Ovary (tissue), 3 donors: ENCODE data around the gene COMMD3.

Experiments used
- CTCF ChIP-seq, 3 donors: fragments of 450-650 bp in 2 of 3; fragments of 200-600 bp in 1 of 3; IDR thresholded peaks; one replicate each; pipeline versions ENCODE4 v1.5.1 to v1.8.0; 2016 to 2022; ENCODE audit warnings: antibody characterized with exemption in 3 of 3, mild to moderate bottlenecking in 1 of 3
- POLR2A ChIP-seq: fragments of 450-650 bp; IDR thresholded peaks from one replicate; pipeline ENCODE4 v1.6.1; 2017; ENCODE audit warnings: antibody characterized with exemption, mild to moderate bottlenecking, moderate library complexity
- donor health status: DM: no; HTN: no; CAD: no.

GRCh38 chr10:22338931-22339330, 22.7 kb downstream of the COMMD3 start:
- TF ChIP-seq POLR2A (no peak), CTCF (IDR thresholded peaks at IDR 0.05) (no peak)
